Endothelial cell of umbilical vein (primary cell): ENCODE results near the gene TRIM14. TPM values are rescaled to one million over a fixed set of nuclear protein-coding genes. Genes with fewer than 3 reads are reported as not detected.

Experiments
- BruUV-seq: library from RNA; stranded (reverse); fragments of 400-500 nt; replicated peaks from 2 replicates; lab custom pipeline; 2021; lab: Mats Ljungman, UMichigan
- CTCF ChIA-PET: fragments of 300-600, 350-600 bp; sonication (Branson Sonifier 250); formaldehyde crosslinking; loops from one replicate; lab custom pipeline; 2021; ENCODE audit warnings: antibody characterized with exemption, inconsistent platforms; lab: Charles Lee
- POLR2A ChIA-PET: fragments of 300-600, 350-600 bp; sonication (Branson Sonifier 250); formaldehyde crosslinking; loops from one replicate; lab custom pipeline; 2021; ENCODE audit warnings: antibody characterized with exemption, inconsistent platforms; lab: Charles Lee
- DNase-seq: peaks from one replicate; pipeline ENCODE4 v3.0.0-alpha.2; 2011; ENCODE audit warnings: low read depth, low spot score
- FAIRE-seq: peaks from 2 replicates; lab custom pipeline; 2011; peaks lifted over from hg19 to GRCh38; lab: Jason Lieb, UNC
- H2AFZ ChIP-seq: 2 replicates; pipeline ENCODE4 v1.6.0; 2012; ENCODE audit warnings: low read depth, low read length, control low read depth, inconsistent platforms
- H3K27ac ChIP-seq: 2 replicates; pipeline ENCODE4 v1.5.1; 2011; ENCODE audit warnings: low read depth, mild to moderate bottlenecking, control low read depth, low read length, moderate library complexity; ENCODE audit not compliant: insufficient read depth
- H3K27me3 ChIP-seq, 2 experiments: 2 replicates each; pipeline versions ENCODE4 v1.6.0 to v1.6.1; 2011; ENCODE audit warnings: low read length in 2 of 2, mixed read lengths in 1 of 2; ENCODE audit not compliant: control insufficient read depth in 2 of 2, insufficient read depth in 2 of 2
- H3K36me3 ChIP-seq, 2 experiments: 2 replicates in 1 of 2; 3 replicates in 1 of 2; pipeline ENCODE4 v1.5.1; 2011; ENCODE audit warnings: low read length in 2 of 2, mild to moderate bottlenecking in 1 of 2, moderate library complexity in 1 of 2; ENCODE audit not compliant: control insufficient read depth in 2 of 2, insufficient read depth in 2 of 2; ENCODE audit errors: extremely low read depth in 1 of 2
- H3K4me1 ChIP-seq: 3 replicates; pipeline ENCODE4 v1.5.1; 2011; ENCODE audit warnings: mild to moderate bottlenecking, low read length; ENCODE audit not compliant: control insufficient read depth, insufficient read depth; ENCODE audit errors: extremely low read depth
- H3K4me2 ChIP-seq: 2 replicates; pipeline ENCODE4 v1.6.1; 2011; ENCODE audit warnings: low read length, control low read depth, mixed read lengths; ENCODE audit not compliant: insufficient read depth
- H3K4me3 ChIP-seq, 3 experiments: fragments of 200-600 bp in 1 of 3; sonication (generic), shearing (Covaris generic) in 1 of 3; replicated peaks in 1 of 3; 2 replicates each; pipeline ENCODE4 v1.5.1; 2011 to 2016; ENCODE audit warnings: control low read depth in 3 of 3, low read length in 3 of 3, mild to moderate bottlenecking in 2 of 3, inconsistent platforms in 1 of 3, low read depth in 1 of 3, moderate library complexity in 1 of 3; ENCODE audit not compliant: insufficient read depth in 1 of 3
- H3K79me2 ChIP-seq: 2 replicates; pipeline ENCODE4 v1.6.0; 2012; ENCODE audit warnings: low read length, inconsistent platforms; ENCODE audit not compliant: control insufficient read depth, insufficient read depth
- H3K9ac ChIP-seq: replicated peaks from 2 replicates; pipeline ENCODE3; 2011; ENCODE audit warnings: low read length, control low read depth; ENCODE audit not compliant: insufficient read depth; ENCODE audit errors: extremely low read depth
- H3K9me1 ChIP-seq: replicated peaks from 3 replicates; pipeline ENCODE4 v1.6.0; 2011; ENCODE audit warnings: mild to moderate bottlenecking, low read length; ENCODE audit not compliant: control insufficient read depth, insufficient read depth; ENCODE audit errors: extremely low read depth
- H3K9me3 ChIP-seq: replicated peaks from 2 replicates; pipeline ENCODE4 v1.5.1; 2012; ENCODE audit warnings: low read length, inconsistent platforms; ENCODE audit not compliant: control insufficient read depth, insufficient read depth
- H4K20me1 ChIP-seq: replicated peaks from 2 replicates; pipeline ENCODE3; 2011; ENCODE audit warnings: mild to moderate bottlenecking, low read length; ENCODE audit not compliant: control insufficient read depth, insufficient read depth; ENCODE audit errors: extremely low read depth
- CTCF ChIP-seq, 2 donors: IDR thresholded peaks; 1 replicate in 1 of 2; 2 replicates in 1 of 2; pipeline ENCODE4 v1.5.1; 2011; ENCODE audit warnings: low read length in 2 of 2, mild to moderate bottlenecking in 2 of 2, moderate library complexity in 2 of 2, control low read depth in 1 of 2, inconsistent platforms in 1 of 2, low read depth in 1 of 2; ENCODE audit not compliant: insufficient read depth in 1 of 2; ENCODE audit errors: extremely low read depth in 1 of 2
- EZH2 ChIP-seq: IDR thresholded peaks from 2 replicates; pipeline ENCODE4 v1.6.1; 2012; ENCODE audit warnings: borderline replicate concordance, low read depth, mild to moderate bottlenecking, moderate library complexity, low read length, inconsistent platforms; ENCODE audit not compliant: severe bottlenecking
- FOS ChIP-seq: IDR thresholded peaks from 2 replicates; pipeline ENCODE4 v1.6.1; 2011; ENCODE audit warnings: mild to moderate bottlenecking, low read length, moderate library complexity, borderline replicate concordance; ENCODE audit not compliant: insufficient read depth
- GATA2 ChIP-seq: IDR thresholded peaks from 2 replicates; pipeline ENCODE4 v1.7.0; 2011; ENCODE audit warnings: low read depth, mild to moderate bottlenecking, moderate library complexity, mixed read lengths, low read length; ENCODE audit not compliant: insufficient read length, insufficient read depth
- JUN ChIP-seq: IDR thresholded peaks from 2 replicates; pipeline ENCODE4 v1.6.1; 2011; ENCODE audit warnings: borderline replicate concordance, low read depth; ENCODE audit not compliant: insufficient read length, insufficient read depth
- MAX ChIP-seq: IDR thresholded peaks from 2 replicates; pipeline ENCODE4 v1.6.1; 2011; ENCODE audit not compliant: insufficient read depth, insufficient read length
- MYC ChIP-seq: IDR thresholded peaks from one replicate; pipeline ENCODE4 v1.6.1; 2011; ENCODE audit warnings: mild to moderate bottlenecking, low read depth, low read length
- POLR2A ChIP-seq: IDR thresholded peaks from 2 replicates; pipeline ENCODE4 v1.6.1; 2012; ENCODE audit warnings: low read depth, mild to moderate bottlenecking, control low read depth, low read length
- POLR2AphosphoS5 ChIP-seq: IDR thresholded peaks from 2 replicates; pipeline ENCODE4 v1.6.1; 2012; ENCODE audit warnings: low read depth, mild to moderate bottlenecking, control low read depth, low read length, moderate library complexity; ENCODE audit not compliant: insufficient read depth
- dilution Hi-C: fragments of 300-500 bp; cut with MboI; formaldehyde crosslinking; loops from one replicate; pipeline ENCODE4 v1.15.0; 2019; ENCODE audit warnings: low sequenced_read_pairs; ENCODE audit not compliant: extremely low pct_ligation_motif_present
- intact Hi-C: fragments of 100-400 bp; cut with micrococcal nuclease; formaldehyde crosslinking; loops from one replicate; pipeline ENCODE4 v1.10.0; 2022
- polyA plus RNA-seq, 4 experiments: library from polyadenylated mRNA; depleted of rRNA in 3 of 4; stranded (reverse) in 3 of 4; unstranded in 1 of 4; fragments of >200 nt; gene quantifications; 2 replicates each; pipeline versions ENCODE4 v1.2.1 to v1.2.3, GENCODE V29; 2011 to 2012; ENCODE audit warnings: missing spikeins in 1 of 4
- total RNA-seq: library from RNA; stranded (reverse); gene quantifications from 2 replicates; pipeline ENCODE4 v1.2.3, GENCODE V29; 2021

Gene TRIM14
- total and polyA plus RNA-seq, 2 donors (not counting 3 experiments of a cell fraction or from before 2014, with no cell fraction given): 4.8 to 10.7 TPM

GRCh38 chr9:98096091-98096490 lies 22.9 kb downstream of the TRIM14 start:
- intact Hi-C loops: no loop called here
- H4K20me1 ChIP-seq: no peaks in the 10 kb centered on the region
- DNase-seq (no peak), FAIRE-seq (no peak)
- no peak overlapping the region for H2AFZ ChIP-seq
- POLR2A ChIA-PET: no interaction called here
- no peak overlapping the region for H3K9ac ChIP-seq
- H3K4me2 ChIP-seq: no peak overlapping the region
- no TSS peak for BruUV-seq
- H3K4me3 ChIP-seq: no peak overlapping the region
- H3K9me1 ChIP-seq: no peaks in the 10 kb centered on the region
- no peaks in the 10 kb centered on the region for H3K36me3 ChIP-seq
- TF ChIP-seq MYC (no peak), CTCF (IDR thresholded peaks at IDR 0.05; ENCODE audit: extremely low read depth in 1 of 2, insufficient read depth in 1 of 2, low read depth in 1 of 2, low read length in 2 of 2) (no peak), MAX (no peak), EZH2 (no peak), POLR2A (no peak), JUN (no peak), GATA2 (no peak), POLR2AphosphoS5 (no peak), FOS (no peak)
- dilution Hi-C loops: no loop called here
- H3K27ac ChIP-seq: no peak overlapping the region
- H3K9me3 ChIP-seq: no peaks in the 10 kb centered on the region
- no peaks in the 10 kb centered on the region for H3K27me3 ChIP-seq
- H3K79me2 ChIP-seq: no peaks in the 10 kb centered on the region
- no peaks in the 10 kb centered on the region for H3K4me1 ChIP-seq
- CTCF ChIA-PET: interaction anchor here (1.1 kb wide), 1 partner anchor 10 kb away, joined by 3 read pairs; no protein-coding TSS in a partner anchor
